GM12878 (cell line): Measurements from ENCODE around the gene ELMO2. TPM values are rescaled to one million over a fixed set of nuclear protein-coding genes. Genes with fewer than 3 reads are reported as not detected.

Source experiments
- ATAC-seq: fragments of 200-7000 bp; cut with Tn5 transposase; 3 replicates; pipeline ENCODE4 v1.9.1; 2020; ENCODE audit warnings: mild to moderate bottlenecking, moderate library complexity
- BruUV-seq: library from RNA; stranded (reverse); fragments of 400-500 nt; replicated peaks from 2 replicates; lab custom pipeline; 2021; lab: Mats Ljungman, UMichigan
- CTCF ChIA-PET: fragments of 300-600 bp; sonication (Branson Sonifier 250); formaldehyde crosslinking; extraction: SDS; loops from one replicate; lab custom pipeline; 2021; ENCODE audit warnings: inconsistent platforms; lab: Yijun Ruan, JAX
- POLR2A ChIA-PET: fragments of 350-600 bp; formaldehyde crosslinking; extraction: SDS; loops from one replicate; lab custom pipeline; 2021; ENCODE audit warnings: inconsistent platforms; lab: Charles Lee
- RAD21 ChIA-PET: fragments of 300-600 bp; sonication (Branson Sonifier 250); formaldehyde crosslinking; loops from one replicate; lab custom pipeline; 2023; ENCODE audit warnings: antibody characterized with exemption; ENCODE audit not compliant: unreplicated experiment; lab: Charles Lee
- SMC1A ChIA-PET: fragments of 300-600 bp; sonication (Branson Sonifier 250); formaldehyde crosslinking; loops from one replicate; lab custom pipeline; 2023; ENCODE audit not compliant: unreplicated experiment, uncharacterized antibody; lab: Charles Lee
- DNase-seq: peaks from one replicate; pipeline ENCODE4 v3.0.0-alpha.2; 2011; ENCODE audit warnings: low read depth, low spot score
- FAIRE-seq: peaks from 3 replicates; lab custom pipeline; 2011; peaks lifted over from hg19 to GRCh38; lab: Jason Lieb, UNC
- H2AFZ ChIP-seq: 2 replicates; pipeline ENCODE4 v1.6.0; 2011; ENCODE audit warnings: low read depth, low read length, control low read depth; ENCODE audit not compliant: control insufficient read depth
- H3K27ac ChIP-seq: 2 replicates; pipeline ENCODE4 v1.5.1; 2011; ENCODE audit warnings: control low read depth; ENCODE audit not compliant: control insufficient read depth, insufficient read depth
- H3K27me3 ChIP-seq, 2 experiments: replicated peaks in 1 of 2; 2 replicates each; pipeline versions ENCODE4 v1.6.0 to v1.6.1; 2011; ENCODE audit warnings: low read length in 1 of 2; ENCODE audit not compliant: control insufficient read depth in 2 of 2, insufficient read depth in 2 of 2
- H3K36me3 ChIP-seq, 2 experiments: 2 replicates each; pipeline ENCODE4 v1.5.1; 2011; ENCODE audit warnings: low read length in 1 of 2; ENCODE audit not compliant: control insufficient read depth in 2 of 2, insufficient read depth in 2 of 2
- H3K4me1 ChIP-seq: 2 replicates; pipeline ENCODE4 v1.6.1; 2011; ENCODE audit warnings: mild to moderate bottlenecking, low read length, moderate library complexity, mixed read lengths; ENCODE audit not compliant: control insufficient read depth, insufficient read depth
- H3K4me2 ChIP-seq: 2 replicates; pipeline ENCODE4 v1.6.0; 2011; ENCODE audit warnings: control low read depth; ENCODE audit not compliant: control insufficient read depth, insufficient read depth
- H3K4me3 ChIP-seq: fragments of 200-600 bp; sonication (generic); 2 replicates; pipeline ENCODE4 v1.5.1; 2016
- H3K79me2 ChIP-seq: 2 replicates; pipeline ENCODE4 v1.6.0; 2011; ENCODE audit warnings: low read length; ENCODE audit not compliant: control insufficient read depth, insufficient read depth
- H3K9ac ChIP-seq: 2 replicates; pipeline ENCODE4 v1.8.0; 2011; ENCODE audit warnings: low read length, control low read depth, mixed read lengths; ENCODE audit not compliant: control insufficient read depth, insufficient read depth
- H3K9me3 ChIP-seq: replicated peaks from 3 replicates; pipeline ENCODE4 v1.5.1; 2011; ENCODE audit warnings: mild to moderate bottlenecking, low read length; ENCODE audit not compliant: control insufficient read depth, insufficient read depth
- H4K20me1 ChIP-seq: 2 replicates; pipeline ENCODE4 v1.6.0; 2011; ENCODE audit not compliant: control insufficient read depth, insufficient read depth
- NRF1 ChIP-seq: conservative IDR thresholded peaks from 2 replicates; pipeline ENCODE4 v1.6.1; 2011; ENCODE audit warnings: mild to moderate bottlenecking, low read depth, low read length, improper control_type of control experiment
- RBBP5 ChIP-seq: fragments of 200-600 bp; sonication (generic); conservative IDR thresholded peaks from 2 replicates; pipeline ENCODE4 v1.6.1; 2016
- RCOR1 ChIP-seq: conservative IDR thresholded peaks from 2 replicates; pipeline ENCODE4 v1.6.1; 2012; ENCODE audit warnings: low read depth, low read length, improper control_type of control experiment
- ZNF274 ChIP-seq: IDR thresholded peaks from one replicate; pipeline ENCODE4 v1.8.0; 2011; ENCODE audit not compliant: insufficient read length, insufficient read depth
- ZZZ3 ChIP-seq: IDR thresholded peaks from 2 replicates; pipeline ENCODE4 v1.6.1; 2011; ENCODE audit warnings: low read depth; ENCODE audit not compliant: control insufficient read depth, insufficient read length
- WGBS: methylation state at CpG from one replicate; pipeline ENCODE4 v1.1.6; 2016; ENCODE audit warnings: low lambda C conversion rate; ENCODE audit not compliant: insufficient replicate concordance, insufficient coverage; ENCODE audit errors: missing lambda C conversion rate; 5-methylcytosine and 5-hydroxymethylcytosine counted together
- in situ Hi-C: fragments of 300-500 bp; cut with MboI; formaldehyde crosslinking; loops from 9 replicates; pipeline ENCODE4 v1.14.3; 2018; ENCODE audit warnings: mixed read lengths
- intact Hi-C: fragments of 100-400 bp; cut with micrococcal nuclease; formaldehyde crosslinking; loops from one replicate; pipeline ENCODE4 v1.14.2; 2022; ENCODE audit not compliant: unreplicated experiment
- polyA plus RNA-seq, 11 experiments: library from polyadenylated mRNA; depleted of rRNA in 4 of 11; unstranded in 6 of 11; stranded (reverse) in 5 of 11; fragments of >200 nt; fragmentation: Nextera tagmentation in 4 of 11; fragmentation: Illumina TruSeq in 1 of 11; extraction: Ambion mirVana in 4 of 11; extraction: Trizol in 1 of 11; gene quantifications; 1 replicate in 1 of 11; 2 replicates in 10 of 11; pipeline versions ENCODE4 v1.2.1 to v1.2.3, GENCODE V29; 2011 to 2016; ENCODE audit warnings: inconsistent platforms in 2 of 11, missing spikeins in 2 of 11, low read depth in 1 of 11
- total RNA-seq, 4 experiments: library from RNA; depleted of rRNA in 3 of 4; stranded (reverse); fragments of >200 nt in 3 of 4; fragmentation: Illumina TruSeq in 1 of 4; extraction: Trizol in 1 of 4; gene quantifications; 2 replicates each; pipeline versions ENCODE4 v1.2.1 to v1.2.3, GENCODE V29; 2013 to 2021
- TF ChIP-seq, protein P1 (sequence below), 3 experiments: IDR thresholded peaks in 2 of 3; conservative IDR thresholded peaks in 1 of 3; 2 replicates each; pipeline ENCODE4 v1.5.1; 2011; ENCODE audit warnings: low read depth in 3 of 3, low read length in 3 of 3, mild to moderate bottlenecking in 3 of 3, control low read depth in 2 of 3, moderate library complexity in 2 of 3, inconsistent platforms in 1 of 3, mixed read lengths in 1 of 3; ENCODE audit not compliant: control insufficient read depth in 2 of 3, insufficient read depth in 1 of 3; ENCODE audit errors: extremely low read depth in 1 of 3

Gene ELMO2
- total and polyA plus RNA-seq, 10 of the 15 experiments (the other 5 are each of a cell fraction or from before 2014, with no cell fraction given), result 14.2 to 40.2 (median 37.6) TPM

DNA sequence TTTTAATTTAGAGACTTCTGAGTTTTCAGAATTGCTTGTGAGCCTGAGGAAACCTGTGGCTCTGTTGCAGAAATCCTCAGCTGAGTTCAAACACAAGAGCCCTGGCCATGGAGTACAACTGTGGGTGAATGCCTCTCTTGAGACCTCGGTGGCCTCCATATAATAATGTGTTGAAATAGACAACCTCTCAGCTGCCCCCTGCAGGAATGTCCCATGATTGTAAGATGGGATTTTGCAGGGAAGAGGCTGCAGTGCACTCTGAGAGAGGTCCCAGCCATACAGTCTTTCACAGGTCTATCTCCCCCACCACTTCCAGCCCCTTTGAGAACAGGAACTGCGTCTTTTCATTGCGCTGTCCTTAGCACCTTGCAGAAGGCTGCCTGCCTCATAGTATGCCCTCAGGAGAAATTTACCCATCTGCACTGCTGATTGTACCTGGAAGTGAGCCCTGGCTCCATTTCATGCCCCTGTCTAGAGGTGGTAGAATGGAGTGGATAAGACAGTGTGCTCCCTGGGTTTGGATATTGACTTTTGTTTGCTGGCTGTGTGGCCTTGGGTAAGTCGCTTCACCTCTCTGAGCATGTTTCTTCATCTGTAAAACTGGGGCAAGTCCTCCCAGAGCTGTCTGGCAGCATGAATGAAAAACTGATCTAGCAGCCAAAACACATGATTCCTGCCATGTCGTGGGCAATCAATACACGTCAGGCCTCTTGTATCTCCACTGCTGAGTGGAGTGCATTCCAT is 81.3 kb downstream of the ELMO2 start:
- intact Hi-C loops, result no loop called here
- ChIA-PET RAD21 (no interaction called here), POLR2A (no interaction called here), SMC1A (no interaction called here), CTCF (interaction anchor here (0.9 to 2.6 kb wide), 3 partner anchors 18 to 139 kb away, joined by 3 to 14 read pairs (median 4); no protein-coding TSS in a partner anchor)
- WGBS, result 11% methylated on average over 6 of the region's 6 CpGs
- Histone ChIP-seq H3K9ac (no peak overlapping the region), H3K4me1 (no peaks in the 10 kb centered on the region), H2AFZ (no peak overlapping the region), H3K27ac (no peak overlapping the region), H3K27me3 (peaks cover 0 to 4% of the 10 kb centered on the region in 2 experiments; a peak in 3 of 4 replicates), H3K36me3 (no peaks in the 10 kb centered on the region), H4K20me1 (no peaks in the 10 kb centered on the region), H3K9me3 (no peaks in the 10 kb centered on the region), H3K4me3 (no peak overlapping the region), H3K4me2 (no peak overlapping the region), H3K79me2 (no peaks in the 10 kb centered on the region)
- DNase-seq (no peak), FAIRE-seq (no peak), ATAC-seq (peak; percentile 68)
- TF ChIP-seq ZZZ3, result no peak
- TF ChIP-seq, protein P1, sequence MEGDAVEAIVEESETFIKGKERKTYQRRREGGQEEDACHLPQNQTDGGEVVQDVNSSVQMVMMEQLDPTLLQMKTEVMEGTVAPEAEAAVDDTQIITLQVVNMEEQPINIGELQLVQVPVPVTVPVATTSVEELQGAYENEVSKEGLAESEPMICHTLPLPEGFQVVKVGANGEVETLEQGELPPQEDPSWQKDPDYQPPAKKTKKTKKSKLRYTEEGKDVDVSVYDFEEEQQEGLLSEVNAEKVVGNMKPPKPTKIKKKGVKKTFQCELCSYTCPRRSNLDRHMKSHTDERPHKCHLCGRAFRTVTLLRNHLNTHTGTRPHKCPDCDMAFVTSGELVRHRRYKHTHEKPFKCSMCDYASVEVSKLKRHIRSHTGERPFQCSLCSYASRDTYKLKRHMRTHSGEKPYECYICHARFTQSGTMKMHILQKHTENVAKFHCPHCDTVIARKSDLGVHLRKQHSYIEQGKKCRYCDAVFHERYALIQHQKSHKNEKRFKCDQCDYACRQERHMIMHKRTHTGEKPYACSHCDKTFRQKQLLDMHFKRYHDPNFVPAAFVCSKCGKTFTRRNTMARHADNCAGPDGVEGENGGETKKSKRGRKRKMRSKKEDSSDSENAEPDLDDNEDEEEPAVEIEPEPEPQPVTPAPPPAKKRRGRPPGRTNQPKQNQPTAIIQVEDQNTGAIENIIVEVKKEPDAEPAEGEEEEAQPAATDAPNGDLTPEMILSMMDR (IDR thresholded peaks at IDR 0.05 in 2 of 3, conservative IDR thresholded peaks at IDR 0.05 in 1 of 3; ENCODE audit: control insufficient read depth in 2 of 3, extremely low read depth in 1 of 3, insufficient read depth in 1 of 3, low read depth in 3 of 3, low read length in 3 of 3), result peak in 2 of 3 experiments; percentile 30 to 33; a peak in 3 of 6 replicates
- TF ChIP-seq NRF1, result no peak
- no peak for TF ChIP-seq ZNF274
- TF ChIP-seq RCOR1, result no peak
- TF ChIP-seq RBBP5, result no peak
- no TSS peak for BruUV-seq
- in situ Hi-C loops, result no loop called here
